Mesendoderm (in vitro differentiated cells): Measurements from ENCODE around the gene NMT1.
A peak's percentile ranks its signal among the peaks of the same experiment; 100 is the strongest.

Source experiments
- DNase-seq: peaks from one replicate; pipeline ENCODE4 v3.0.0; 2013
- H2AK5ac ChIP-seq: 2 replicates; pipeline ENCODE4 v1.6.1; 2013; ENCODE audit warnings: low read length, inconsistent platforms
- H2BK120ac ChIP-seq: 2 replicates; pipeline ENCODE4 v1.6.1; 2013; ENCODE audit warnings: low read depth, mild to moderate bottlenecking, low read length, moderate library complexity, mixed read lengths
- H2BK15ac ChIP-seq: replicated peaks from 2 replicates; pipeline ENCODE4 v1.6.1; 2013; ENCODE audit warnings: low read depth, mild to moderate bottlenecking, moderate library complexity
- H2BK5ac ChIP-seq: 2 replicates; pipeline ENCODE4 v1.6.1; 2013; ENCODE audit warnings: low read length, inconsistent platforms
- H3K18ac ChIP-seq: 2 replicates; pipeline ENCODE4 v1.6.1; 2013; ENCODE audit warnings: mild to moderate bottlenecking, low read length, mixed read lengths
- H3K23ac ChIP-seq: one replicate; pipeline ENCODE4 v1.6.1; 2013; ENCODE audit warnings: low read length
- H3K27ac ChIP-seq: 2 replicates; pipeline ENCODE4 v1.5.1; 2013; ENCODE audit warnings: low read depth, mild to moderate bottlenecking, inconsistent platforms, low read length, moderate library complexity
- H3K27me3 ChIP-seq: 2 replicates; pipeline ENCODE4 v1.6.1; 2013; ENCODE audit warnings: low read length, control low read depth, mild to moderate bottlenecking, inconsistent platforms; ENCODE audit not compliant: insufficient read depth, poor library complexity
- H3K36me3 ChIP-seq: 2 replicates; pipeline ENCODE4 v1.6.1; 2013; ENCODE audit warnings: low read length, inconsistent platforms; ENCODE audit not compliant: control insufficient read depth, insufficient read depth
- H3K4ac ChIP-seq: one replicate; pipeline ENCODE4 v1.6.1; 2013; ENCODE audit warnings: low read depth, mild to moderate bottlenecking, low read length, moderate library complexity
- H3K4me1 ChIP-seq: 2 replicates; pipeline ENCODE4 v1.6.1; 2013; ENCODE audit warnings: low read depth, low read length, inconsistent platforms; ENCODE audit not compliant: control insufficient read depth
- H3K4me2 ChIP-seq: 2 replicates; pipeline ENCODE4 v1.6.1; 2013; ENCODE audit warnings: low read length
- H3K4me3 ChIP-seq: 2 replicates; pipeline ENCODE4 v1.5.1; 2013; ENCODE audit warnings: mild to moderate bottlenecking, low read length
- H3K56ac ChIP-seq: one replicate; pipeline ENCODE4 v1.6.1; 2013; ENCODE audit warnings: low read length
- H3K79me1 ChIP-seq: 2 replicates; pipeline ENCODE4 v1.6.1; 2013; ENCODE audit warnings: low read length, inconsistent platforms
- H3K79me2 ChIP-seq: 2 replicates; pipeline ENCODE4 v1.6.1; 2013; ENCODE audit warnings: mild to moderate bottlenecking, low read length; ENCODE audit not compliant: control insufficient read depth, insufficient read depth
- H3K9ac ChIP-seq: 2 replicates; pipeline ENCODE4 v1.6.1; 2013; ENCODE audit warnings: low read length, inconsistent platforms
- H4K5ac ChIP-seq: one replicate; pipeline ENCODE4 v1.6.1; 2013; ENCODE audit warnings: low read length
- H4K8ac ChIP-seq: one replicate; pipeline ENCODE4 v1.6.1; 2013; ENCODE audit warnings: low read depth, mild to moderate bottlenecking, control low read depth, low read length, moderate library complexity
- WGBS: extraction: QIAGEN DNeasy Blood & Tissue Kit; methylation state at CpG from one replicate; pipeline ENCODE4 v1.1.7; 2013; ENCODE audit warnings: low lambda C conversion rate, missing lambda C conversion rate; ENCODE audit not compliant: insufficient coverage; ENCODE audit errors: extremely low coverage; 5-methylcytosine and 5-hydroxymethylcytosine counted together

The NMT1 gene

GRCh38 chr17:45032174-45032541 is 29.0 kb upstream of the NMT1 start:
- no peaks in the 10 kb centered on the region for H3K27me3 ChIP-seq
- H2BK120ac ChIP-seq = no peak overlapping the region
- H3K36me3 ChIP-seq = no peaks in the 10 kb centered on the region
- H2AK5ac ChIP-seq = no peak overlapping the region
- no peaks in the 10 kb centered on the region for H3K79me2 ChIP-seq
- H3K4ac ChIP-seq = no peak overlapping the region
- no peak overlapping the region for H2BK15ac ChIP-seq
- H4K5ac ChIP-seq = no peak overlapping the region
- no peaks in the 10 kb centered on the region for H3K79me1 ChIP-seq
- no peak overlapping the region for H3K56ac ChIP-seq
- no peak overlapping the region for H3K9ac ChIP-seq
- no peak overlapping the region for H3K4me2 ChIP-seq
- no peak for DNase-seq
- no peak overlapping the region for H3K4me3 ChIP-seq
- no peak overlapping the region for H3K27ac ChIP-seq
- H4K8ac ChIP-seq = no peak overlapping the region
- no peak overlapping the region for H3K23ac ChIP-seq
- WGBS = no CpG with 5 or more reads among the region's 9 CpGs
- no peak overlapping the region for H3K18ac ChIP-seq
- no peak overlapping the region for H2BK5ac ChIP-seq
- H3K4me1 ChIP-seq = no peaks in the 10 kb centered on the region

- Histone ChIP-seq H2BK120ac (no peak overlapping the region), H3K27ac (no peak overlapping the region), H3K4me1 (no peaks in the 10 kb centered on the region), H2BK15ac (no peak overlapping the region), H3K23ac (no peak overlapping the region), H3K4me2 (no peak overlapping the region), H3K79me1 (peaks cover 8% of the 10 kb centered on the region), H3K56ac (no peak overlapping the region), H4K8ac (no peak overlapping the region), H3K79me2 (peaks cover 3% of the 10 kb centered on the region), H4K5ac (no peak overlapping the region), H2AK5ac (no peak overlapping the region), H3K9ac (no peak overlapping the region), H3K4me3 (no peak overlapping the region), H3K4ac (no peak overlapping the region), H2BK5ac (no peak overlapping the region), H3K36me3 (no peaks in the 10 kb centered on the region), H3K27me3 (no peaks in the 10 kb centered on the region), H3K18ac (no peak overlapping the region)
- no CpG with 5 or more reads among the region's 14 CpGs for WGBS
- no peak for DNase-seq
Measured at GRCh38 chr17:45034599-45034998, 26.5 kb upstream of the NMT1 start.

- Histone ChIP-seq H2AK5ac (no peak overlapping the region), H3K36me3 (no peaks in the 10 kb centered on the region), H3K18ac (no peak overlapping the region), H3K4ac (no peak overlapping the region), H3K4me3 (no peak overlapping the region), H2BK120ac (no peak overlapping the region), H3K23ac (no peak overlapping the region), H3K27me3 (no peaks in the 10 kb centered on the region), H2BK5ac (no peak overlapping the region), H4K5ac (no peak overlapping the region), H3K4me2 (no peak overlapping the region), H3K56ac (no peak overlapping the region), H2BK15ac (no peak overlapping the region), H3K79me2 (peaks cover 3% of the 10 kb centered on the region), H4K8ac (no peak overlapping the region), H3K79me1 (peaks cover 8% of the 10 kb centered on the region), H3K27ac (no peak overlapping the region), H3K4me1 (no peaks in the 10 kb centered on the region), H3K9ac (no peak overlapping the region)
- no CpG with 5 or more reads among the region's 14 CpGs for WGBS
- no peak for DNase-seq
Measured at GRCh38 chr17:45035848-45036247, 25.3 kb upstream of the NMT1 start.

- Histone ChIP-seq H3K4me3 (no peak overlapping the region), H3K23ac (peak overlapping the region; percentile 66), H3K56ac (peak overlapping the region; percentile 34), H3K79me1 (peaks cover 8% of the 10 kb centered on the region), H2BK15ac (no peak overlapping the region), H3K4ac (no peak overlapping the region), H3K79me2 (peaks cover 3% of the 10 kb centered on the region), H4K8ac (no peak overlapping the region), H3K4me1 (no peaks in the 10 kb centered on the region), H2AK5ac (no peak overlapping the region), H2BK120ac (no peak overlapping the region), H3K36me3 (no peaks in the 10 kb centered on the region), H3K27me3 (no peaks in the 10 kb centered on the region), H3K4me2 (no peak overlapping the region), H3K27ac (no peak overlapping the region), H3K18ac (no peak overlapping the region), H2BK5ac (no peak overlapping the region), H4K5ac (no peak overlapping the region), H3K9ac (no peak overlapping the region)
- no CpG with 5 or more reads among the region's 3 CpGs for WGBS
- DNase-seq = no peak
Measured at GRCh38 chr17:45036691-45037090, 24.4 kb upstream of the NMT1 start.

- Histone ChIP-seq H3K56ac (no peak overlapping the region), H4K5ac (no peak overlapping the region), H3K27me3 (no peaks in the 10 kb centered on the region), H3K27ac (no peak overlapping the region), H3K4me2 (no peak overlapping the region), H3K23ac (no peak overlapping the region), H2BK120ac (no peak overlapping the region), H2BK15ac (no peak overlapping the region), H3K18ac (no peak overlapping the region), H2BK5ac (no peak overlapping the region), H4K8ac (no peak overlapping the region), H3K4ac (no peak overlapping the region), H3K36me3 (no peaks in the 10 kb centered on the region), H3K79me1 (peaks cover 12% of the 10 kb centered on the region), H3K4me3 (no peak overlapping the region), H2AK5ac (no peak overlapping the region), H3K79me2 (peaks cover 5% of the 10 kb centered on the region), H3K4me1 (no peaks in the 10 kb centered on the region), H3K9ac (no peak overlapping the region)
- WGBS = no CpG with 5 or more reads among the region's 13 CpGs
- no peak for DNase-seq
Measured at GRCh38 chr17:45038728-45039634, 22.1 kb upstream of the NMT1 start.

- Histone ChIP-seq H2AK5ac (no peak overlapping the region), H3K23ac (no peak overlapping the region), H3K79me2 (peaks cover 5% of the 10 kb centered on the region), H3K9ac (no peak overlapping the region), H3K27ac (no peak overlapping the region), H3K4me2 (no peak overlapping the region), H2BK120ac (no peak overlapping the region), H4K8ac (no peak overlapping the region), H3K36me3 (no peaks in the 10 kb centered on the region), H3K56ac (no peak overlapping the region), H3K4me3 (no peak overlapping the region), H4K5ac (no peak overlapping the region), H3K18ac (no peak overlapping the region), H2BK15ac (no peak overlapping the region), H3K79me1 (peaks cover 12% of the 10 kb centered on the region), H2BK5ac (no peak overlapping the region), H3K27me3 (no peaks in the 10 kb centered on the region), H3K4ac (no peak overlapping the region), H3K4me1 (no peaks in the 10 kb centered on the region)
- peak; percentile 66 for DNase-seq
- no CpG with 5 or more reads among the region's 4 CpGs for WGBS
Measured at GRCh38 chr17:45040459-45040858, 20.7 kb upstream of the NMT1 start.
